Fibroblast of mammary gland (primary cell): ENCODE measurements around the gene DDA1.

Source experiments
- DNase-seq: peaks from one replicate; pipeline ENCODE4 v3.0.0-alpha.2; 2010; ENCODE audit warnings: low read depth
- H3K4me3 ChIP-seq: 2 replicates; pipeline ENCODE4 v1.5.1; 2011; ENCODE audit warnings: low read depth, mild to moderate bottlenecking, low read length, moderate library complexity; ENCODE audit not compliant: control insufficient read depth
- CTCF ChIP-seq: conservative IDR thresholded peaks from 2 replicates; pipeline ENCODE4 v1.5.1; 2011; ENCODE audit warnings: low read depth, low read length, inconsistent platforms; ENCODE audit not compliant: control insufficient read depth, insufficient read depth

DDA1 gene

DNA sequence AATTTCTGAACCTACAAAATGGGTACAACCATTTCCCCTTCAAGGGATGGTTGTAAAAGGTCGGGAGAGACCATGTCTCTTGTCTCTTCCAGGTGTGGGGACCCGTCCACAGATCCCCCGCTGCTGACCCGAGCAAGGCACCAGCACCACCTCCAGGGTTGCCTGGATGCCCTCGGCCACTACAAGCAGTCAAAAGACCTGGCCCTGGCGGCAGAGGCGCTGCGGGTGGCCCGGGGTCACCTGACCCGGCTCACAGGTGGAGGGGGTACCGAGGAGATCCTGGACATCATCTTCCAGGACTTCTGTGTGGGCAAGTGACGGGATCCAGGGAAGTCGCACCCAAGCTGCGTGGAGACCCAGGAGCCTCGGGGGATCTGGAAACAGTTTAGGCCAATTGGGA, 32.0 kb downstream of the DDA1 start:
- no peak for TF ChIP-seq CTCF
- no peak for DNase-seq
- no peak overlapping the region for H3K4me3 ChIP-seq

DNA sequence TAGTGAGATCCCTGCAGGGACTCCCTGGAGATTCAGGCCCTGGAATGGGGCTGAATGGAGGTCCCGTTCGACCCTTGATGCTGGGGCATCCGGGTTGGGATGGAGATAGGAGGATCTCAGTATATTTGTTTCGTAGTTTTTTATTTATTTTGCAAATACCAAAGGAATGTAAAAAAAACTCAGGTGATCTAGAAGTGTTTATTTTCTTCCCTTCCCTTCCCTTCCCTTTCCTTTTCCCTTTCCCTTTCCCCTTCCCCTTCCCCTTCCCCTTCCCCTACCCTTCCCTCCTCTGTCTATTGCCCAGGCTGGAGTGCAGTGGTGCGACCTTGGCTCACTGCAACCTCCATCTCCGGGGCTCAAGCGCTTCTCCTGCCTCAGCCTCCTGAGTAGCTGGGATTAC, 32.5 kb downstream of the DDA1 start:
- H3K4me3 ChIP-seq = no peak overlapping the region
- no peak for TF ChIP-seq CTCF
- no peak for DNase-seq

- peak; percentile 54 for DNase-seq
- peak; percentile 76 for TF ChIP-seq CTCF
- H3K4me3 ChIP-seq = no peak overlapping the region
Measured at GRCh38 chr19:17346109-17346671, 36.8 kb downstream of the DDA1 start.

GRCh38 chr19:17347361-17347760, 38.0 kb downstream of the DDA1 start:
- TF ChIP-seq CTCF = no peak
- no peak overlapping the region for H3K4me3 ChIP-seq
- no peak for DNase-seq

DNA sequence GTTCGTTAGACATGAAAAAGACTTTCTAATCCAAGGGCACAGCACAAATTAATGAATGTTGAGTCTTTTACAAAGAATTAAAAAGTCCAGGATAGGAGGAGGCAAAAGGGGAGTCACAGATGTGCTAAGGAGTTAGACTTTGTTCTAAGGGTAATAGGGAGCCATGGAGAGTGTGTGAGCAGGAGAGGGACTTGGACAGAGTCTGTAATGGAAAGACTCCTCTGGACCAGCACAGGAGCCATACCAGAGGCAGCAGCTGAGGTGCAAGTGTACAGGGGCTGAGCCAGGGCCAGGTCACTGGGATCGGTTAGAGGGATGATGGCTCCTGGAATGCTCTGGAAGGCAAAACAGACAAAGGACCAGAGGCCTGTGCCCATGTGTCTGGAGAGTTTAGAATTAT, 38.5 kb downstream of the DDA1 start:
- TF ChIP-seq CTCF = no peak
- no peak for DNase-seq
- H3K4me3 ChIP-seq = no peak overlapping the region

GRCh38 chr19:17348700-17349099, 39.3 kb downstream of the DDA1 start:
- H3K4me3 ChIP-seq = no peak overlapping the region
- DNase-seq = peak; percentile 67

More at GRCh38 chr19:17348700-17349099, 39.3 kb downstream of the DDA1 start:
- TF ChIP-seq CTCF = no peak
